Mesenchymal stem cell (in vitro differentiated cells and primary cell): ENCODE measurements around the gene CASKIN2.
"Not testable (repeated sequence)": the region's sequence is repeated elsewhere in the genome, so short reads cannot be mapped to it uniquely, and the experiment has no call there.

Experiments used
- DNase-seq: peaks from one replicate; pipeline ENCODE4 v3.0.0-alpha.2; 2013
- H2AFZ ChIP-seq: one replicate; pipeline ENCODE4 v1.6.1; 2013; ENCODE audit warnings: low read depth, mild to moderate bottlenecking, control low read depth, inconsistent platforms, low read length, moderate library complexity
- H2AK5ac ChIP-seq: 2 replicates; pipeline ENCODE4 v1.6.1; 2013; ENCODE audit warnings: low read length, moderate library complexity, mild to moderate bottlenecking, inconsistent platforms; ENCODE audit not compliant: severe bottlenecking
- H2BK120ac ChIP-seq: one replicate; pipeline ENCODE4 v1.6.1; 2013; ENCODE audit warnings: low read depth, mild to moderate bottlenecking, inconsistent platforms, low read length, moderate library complexity
- H2BK12ac ChIP-seq, 2 experiments: one replicate each; pipeline ENCODE4 v1.6.1; 2013; ENCODE audit warnings: inconsistent platforms in 2 of 2, low read length in 2 of 2, mild to moderate bottlenecking in 2 of 2, moderate library complexity in 2 of 2, control low read depth in 1 of 2
- H2BK15ac ChIP-seq: one replicate; pipeline ENCODE4 v1.6.1; 2013; ENCODE audit warnings: mild to moderate bottlenecking, low read depth, inconsistent platforms; ENCODE audit not compliant: poor library complexity, severe bottlenecking
- H2BK5ac ChIP-seq: 2 replicates; pipeline ENCODE4 v1.6.1; 2013; ENCODE audit warnings: low read depth, mild to moderate bottlenecking, low read length, control low read depth, inconsistent platforms; ENCODE audit not compliant: poor library complexity, severe bottlenecking
- H3K14ac ChIP-seq, 2 experiments: one replicate each; pipeline ENCODE4 v1.6.1; 2013; ENCODE audit warnings: inconsistent platforms in 2 of 2, low read length in 2 of 2, control low read depth in 1 of 2, mild to moderate bottlenecking in 1 of 2, moderate library complexity in 1 of 2
- H3K18ac ChIP-seq, 2 experiments: one replicate each; pipeline ENCODE4 v1.6.1; 2013; ENCODE audit warnings: inconsistent platforms in 2 of 2, low read length in 2 of 2, control low read depth in 1 of 2, low read depth in 1 of 2, mild to moderate bottlenecking in 1 of 2
- H3K23ac ChIP-seq, 2 experiments: one replicate each; pipeline ENCODE4 v1.6.1; 2013; ENCODE audit warnings: inconsistent platforms in 2 of 2, low read length in 2 of 2, mild to moderate bottlenecking in 2 of 2, moderate library complexity in 2 of 2, control low read depth in 1 of 2
- H3K27ac ChIP-seq: 2 replicates; pipeline ENCODE4 v1.5.1; 2013; ENCODE audit warnings: mild to moderate bottlenecking, moderate library complexity, low read length, control low read depth, inconsistent platforms; ENCODE audit not compliant: poor library complexity, severe bottlenecking
- H3K27me3 ChIP-seq, 2 experiments: 2 replicates each; pipeline versions ENCODE4 v1.6.1 to v1.7.0; 2013; ENCODE audit warnings: low read length in 2 of 2, mild to moderate bottlenecking in 2 of 2, moderate library complexity in 2 of 2, control low read depth in 1 of 2, inconsistent platforms in 1 of 2; ENCODE audit not compliant: control insufficient read depth in 1 of 2, insufficient read depth in 1 of 2
- H3K36me3 ChIP-seq, 2 experiments: 2 replicates each; pipeline versions ENCODE4 v1.6.1 to v1.7.0; 2013; ENCODE audit warnings: low read length in 2 of 2, control low read depth in 1 of 2, inconsistent platforms in 1 of 2, low read depth in 1 of 2, mild to moderate bottlenecking in 1 of 2; ENCODE audit not compliant: insufficient read depth in 2 of 2, control insufficient read depth in 1 of 2
- H3K4ac ChIP-seq, 2 experiments: one replicate each; pipeline ENCODE4 v1.6.1; 2013; ENCODE audit warnings: inconsistent platforms in 2 of 2, low read length in 2 of 2, mild to moderate bottlenecking in 2 of 2, moderate library complexity in 2 of 2, control low read depth in 1 of 2, low read depth in 1 of 2
- H3K4me1 ChIP-seq: 2 replicates; pipeline ENCODE4 v1.6.1; 2013; ENCODE audit warnings: low read depth, low read length, control low read depth; ENCODE audit not compliant: control insufficient read depth, insufficient read depth
- H3K4me2 ChIP-seq: 2 replicates; pipeline ENCODE4 v1.6.1; 2013; ENCODE audit warnings: low read length, mild to moderate bottlenecking, inconsistent platforms; ENCODE audit not compliant: poor library complexity, severe bottlenecking
- H3K4me3 ChIP-seq, 2 experiments: 2 replicates each; pipeline versions ENCODE4 v1.5.1 to v1.7.0; 2013; ENCODE audit warnings: low read length in 2 of 2, mild to moderate bottlenecking in 2 of 2, control low read depth in 1 of 2, low read depth in 1 of 2; ENCODE audit not compliant: insufficient read depth in 1 of 2
- H3K79me1 ChIP-seq: replicated peaks from 2 replicates; pipeline ENCODE4 v1.6.1; 2013; ENCODE audit warnings: mild to moderate bottlenecking, control low read depth, low read length, inconsistent platforms; ENCODE audit not compliant: poor library complexity, severe bottlenecking
- H3K9ac ChIP-seq: 2 replicates; pipeline ENCODE4 v1.7.0; 2013; ENCODE audit warnings: mild to moderate bottlenecking, low read length, moderate library complexity
- H3K9me3 ChIP-seq: 2 replicates; pipeline ENCODE4 v1.7.0; 2013; ENCODE audit warnings: mild to moderate bottlenecking, low read length; ENCODE audit not compliant: control insufficient read depth
- H4K8ac ChIP-seq: one replicate; pipeline ENCODE4 v1.6.1; 2013; ENCODE audit warnings: inconsistent platforms, mild to moderate bottlenecking, low read length, moderate library complexity
- H4K91ac ChIP-seq: one replicate; pipeline ENCODE4 v1.6.1; 2013; ENCODE audit warnings: mild to moderate bottlenecking, low read length, inconsistent platforms
- WGBS: methylation state at CpG from one replicate; pipeline ENCODE4 v1.1.7; 2013; ENCODE audit warnings: mixed read lengths; 5-methylcytosine and 5-hydroxymethylcytosine counted together

Gene CASKIN2

GRCh38 chr17:75480281-75480680 is 35.1 kb downstream of the CASKIN2 start:
- 94% methylated on average over 5 of the region's 6 CpGs for WGBS
- H3K14ac ChIP-seq, result no peak overlapping the region
- H3K9ac ChIP-seq, result no peak overlapping the region
- H3K4ac ChIP-seq, result no peak overlapping the region
- no peak overlapping the region for H3K4me2 ChIP-seq
- H3K79me1 ChIP-seq, result peaks cover 53% of the 10 kb centered on the region
- H2BK120ac ChIP-seq, result no peak overlapping the region
- H3K9me3 ChIP-seq, result no peaks in the 10 kb centered on the region
- H2BK5ac ChIP-seq, result no peak overlapping the region
- no peak overlapping the region for H3K4me3 ChIP-seq
- no peak overlapping the region for H4K91ac ChIP-seq
- no peak for DNase-seq
- H4K8ac ChIP-seq, result no peak overlapping the region
- no peak overlapping the region for H3K27ac ChIP-seq
- no peak overlapping the region for H2AFZ ChIP-seq
- H3K36me3 ChIP-seq, result peaks cover 0 to 39% of the 10 kb centered on the region in 2 experiments
- H3K27me3 ChIP-seq, result no peaks in the 10 kb centered on the region
- H2BK15ac ChIP-seq, result no peak overlapping the region
- peak overlapping the region in 1 of 2 experiments; percentile 11 for H3K23ac ChIP-seq
- H3K18ac ChIP-seq, result no peak overlapping the region
- H3K4me1 ChIP-seq, result peaks cover 20% of the 10 kb centered on the region
- H2AK5ac ChIP-seq, result no peak overlapping the region
- H2BK12ac ChIP-seq, result no peak overlapping the region

- no peak for DNase-seq
- Histone ChIP-seq H3K18ac (no peak overlapping the region), H3K14ac (no peak overlapping the region), H3K23ac (peak overlapping the region in 1 of 2 experiments; percentile 70), H3K4me1 (peaks cover 26% of the 10 kb centered on the region), H2BK15ac (no peak overlapping the region), H2AFZ (no peak overlapping the region), H3K4ac (no peak overlapping the region), H3K79me1 (peaks cover 45% of the 10 kb centered on the region), H2AK5ac (no peak overlapping the region), H4K8ac (peak overlapping the region; percentile 36), H3K9ac (no peak overlapping the region), H2BK5ac (no peak overlapping the region), H3K4me2 (no peak overlapping the region), H2BK12ac (no peak overlapping the region), H3K9me3 (no peaks in the 10 kb centered on the region), H3K4me3 (no peak overlapping the region), H3K27ac (no peak overlapping the region), H3K27me3 (no peaks in the 10 kb centered on the region), H4K91ac (no peak overlapping the region), H3K36me3 (peaks cover 1 to 45% of the 10 kb centered on the region in 2 experiments), H2BK120ac (no peak overlapping the region)
- WGBS, result 62% methylated on average over 7 of the region's 7 CpGs
Measured at GRCh38 chr17:75478508-75478907, 36.8 kb downstream of the CASKIN2 start.

- H4K91ac ChIP-seq, H3K27me3 ChIP-seq, H3K4ac ChIP-seq, H3K18ac ChIP-seq, H3K4me2 ChIP-seq, H3K27ac ChIP-seq, DNase-seq, H2AFZ ChIP-seq, H3K9me3 ChIP-seq, H3K4me3 ChIP-seq, H3K14ac ChIP-seq, H4K8ac ChIP-seq, H3K9ac ChIP-seq, H2BK12ac ChIP-seq, H2BK15ac ChIP-seq, H2BK120ac ChIP-seq, H3K23ac ChIP-seq, H2BK5ac ChIP-seq, H2AK5ac ChIP-seq: not testable (repeated sequence)
- Histone ChIP-seq H3K79me1 (peaks cover 42% of the 10 kb centered on the region), H3K4me1 (peaks cover 26% of the 10 kb centered on the region), H3K36me3 (peaks cover 12 to 45% of the 10 kb centered on the region in 2 experiments)
- WGBS, result 97% methylated on average over 11 of the region's 11 CpGs
Measured at GRCh38 chr17:75477490-75477862, 37.9 kb downstream of the CASKIN2 start.

- Histone ChIP-seq H3K23ac (no peak overlapping the region), H3K27me3 (no peaks in the 10 kb centered on the region), H2AFZ (no peak overlapping the region), H3K18ac (no peak overlapping the region), H2BK15ac (peak overlapping the region; percentile 14), H3K79me1 (peaks cover 43% of the 10 kb centered on the region), H3K14ac (no peak overlapping the region), H3K9ac (no peak overlapping the region), H4K91ac (peak overlapping the region; percentile 58), H3K4ac (no peak overlapping the region), H3K27ac (no peak overlapping the region), H2BK5ac (no peak overlapping the region), H3K36me3 (peaks cover 17 to 49% of the 10 kb centered on the region in 2 experiments), H3K4me1 (peaks cover 26% of the 10 kb centered on the region), H2BK12ac (no peak overlapping the region), H3K9me3 (no peaks in the 10 kb centered on the region), H3K4me3 (no peak overlapping the region), H2BK120ac (no peak overlapping the region), H3K4me2 (no peak overlapping the region), H4K8ac (peak overlapping the region; percentile 33), H2AK5ac (no peak overlapping the region)
- DNase-seq, result no peak
- 84% methylated on average over 11 of the region's 11 CpGs for WGBS
Measured at GRCh38 chr17:75476752-75477489, 38.4 kb downstream of the CASKIN2 start.
